HL-60 (cell line): ENCODE results near the gene EFCC1.

Experiments used
- DNase-seq, 2 experiments: peaks; one replicate each; pipeline ENCODE4 v3.0.0-alpha.2; 2010 to 2020; ENCODE audit warnings: low read depth in 1 of 2, low spot score in 1 of 2
- H3K27ac ChIP-seq: fragments of 250-450 bp; sonication (Bioruptor Pico); replicated peaks from 2 replicates; pipeline ENCODE4 v1.5.1; 2020; ENCODE audit warnings: mild to moderate bottlenecking, moderate library complexity
- H3K27me3 ChIP-seq: fragments of 250-450 bp; sonication (Bioruptor Pico); 2 replicates; pipeline ENCODE4 v1.5.1; 2021; ENCODE audit warnings: mild to moderate bottlenecking, moderate library complexity; ENCODE audit not compliant: insufficient read depth, poor library complexity, severe bottlenecking
- H3K4me3 ChIP-seq: replicated peaks from 2 replicates; pipeline ENCODE4 v1.5.1; 2011; ENCODE audit warnings: mild to moderate bottlenecking, control low read depth, low read length; ENCODE audit not compliant: insufficient read depth
- CTCF ChIP-seq: IDR thresholded peaks from one replicate; pipeline ENCODE4 v1.5.1; 2011; ENCODE audit warnings: low read length, control low read depth, inconsistent platforms; ENCODE audit not compliant: insufficient read depth
- GABPA ChIP-seq: IDR thresholded peaks from 2 replicates; pipeline ENCODE4 v1.6.1; 2012; ENCODE audit warnings: low read depth
- POLR2AphosphoS5 ChIP-seq: IDR thresholded peaks from 2 replicates; pipeline ENCODE4 v1.6.1; 2012; ENCODE audit warnings: low read depth
- SPI1 ChIP-seq: IDR thresholded peaks from 2 replicates; pipeline ENCODE4 v1.6.1; 2012; ENCODE audit warnings: low read depth, mild to moderate bottlenecking, borderline replicate concordance
- TF ChIP-seq, protein P1 (sequence below): IDR thresholded peaks from 2 replicates; pipeline ENCODE4 v1.6.1; 2012; ENCODE audit warnings: low read depth; ENCODE audit not compliant: insufficient replicate concordance

The EFCC1 gene

DNA sequence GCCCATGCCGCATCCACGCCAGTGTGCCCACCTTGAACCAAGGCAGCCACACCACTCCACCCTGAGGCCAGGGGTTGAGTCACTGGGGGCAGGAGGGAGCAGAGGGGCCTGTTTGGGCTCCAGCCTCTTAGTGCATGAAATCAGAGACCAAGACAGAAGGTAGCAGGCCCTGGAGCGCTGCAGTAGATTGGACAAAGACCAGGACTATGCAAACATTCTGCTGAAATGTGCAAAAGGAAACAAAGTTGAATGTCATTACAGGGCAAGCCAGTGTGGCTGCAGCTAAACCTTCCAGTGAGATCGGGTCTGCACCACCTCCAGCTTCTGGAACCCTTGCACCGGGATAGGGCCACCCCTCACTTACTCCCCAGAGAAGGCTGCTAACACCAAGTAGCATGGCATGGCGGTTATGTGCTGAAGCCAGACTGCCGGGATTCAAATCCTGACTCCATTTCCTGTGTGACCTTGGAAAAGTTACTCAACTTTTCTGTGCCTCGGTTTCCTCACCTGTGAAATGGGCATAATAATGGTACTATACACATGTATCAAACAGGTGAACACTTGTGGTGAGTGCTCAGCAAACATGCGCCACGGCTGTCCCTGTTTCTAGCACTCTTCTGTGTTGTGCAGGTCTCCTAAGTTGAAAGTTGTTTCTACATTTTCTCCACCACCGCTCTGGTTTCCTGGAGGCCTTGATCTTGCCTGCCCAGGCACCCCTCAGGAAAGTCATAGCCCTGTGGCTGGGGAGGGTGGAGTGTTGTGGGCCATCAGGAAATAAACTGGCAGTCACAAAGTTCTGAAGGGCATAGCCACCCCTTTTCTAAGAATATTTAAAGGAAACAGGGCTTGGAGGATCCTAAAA, 34.5 kb downstream of the EFCC1 start:
- Histone ChIP-seq H3K27me3 (no peaks in the 10 kb centered on the region), H3K27ac (no peak overlapping the region), H3K4me3 (no peak overlapping the region)
- TF ChIP-seq CTCF (no peak), SPI1 (no peak), GABPA (no peak), POLR2AphosphoS5 (no peak)
- TF ChIP-seq, protein P1, sequence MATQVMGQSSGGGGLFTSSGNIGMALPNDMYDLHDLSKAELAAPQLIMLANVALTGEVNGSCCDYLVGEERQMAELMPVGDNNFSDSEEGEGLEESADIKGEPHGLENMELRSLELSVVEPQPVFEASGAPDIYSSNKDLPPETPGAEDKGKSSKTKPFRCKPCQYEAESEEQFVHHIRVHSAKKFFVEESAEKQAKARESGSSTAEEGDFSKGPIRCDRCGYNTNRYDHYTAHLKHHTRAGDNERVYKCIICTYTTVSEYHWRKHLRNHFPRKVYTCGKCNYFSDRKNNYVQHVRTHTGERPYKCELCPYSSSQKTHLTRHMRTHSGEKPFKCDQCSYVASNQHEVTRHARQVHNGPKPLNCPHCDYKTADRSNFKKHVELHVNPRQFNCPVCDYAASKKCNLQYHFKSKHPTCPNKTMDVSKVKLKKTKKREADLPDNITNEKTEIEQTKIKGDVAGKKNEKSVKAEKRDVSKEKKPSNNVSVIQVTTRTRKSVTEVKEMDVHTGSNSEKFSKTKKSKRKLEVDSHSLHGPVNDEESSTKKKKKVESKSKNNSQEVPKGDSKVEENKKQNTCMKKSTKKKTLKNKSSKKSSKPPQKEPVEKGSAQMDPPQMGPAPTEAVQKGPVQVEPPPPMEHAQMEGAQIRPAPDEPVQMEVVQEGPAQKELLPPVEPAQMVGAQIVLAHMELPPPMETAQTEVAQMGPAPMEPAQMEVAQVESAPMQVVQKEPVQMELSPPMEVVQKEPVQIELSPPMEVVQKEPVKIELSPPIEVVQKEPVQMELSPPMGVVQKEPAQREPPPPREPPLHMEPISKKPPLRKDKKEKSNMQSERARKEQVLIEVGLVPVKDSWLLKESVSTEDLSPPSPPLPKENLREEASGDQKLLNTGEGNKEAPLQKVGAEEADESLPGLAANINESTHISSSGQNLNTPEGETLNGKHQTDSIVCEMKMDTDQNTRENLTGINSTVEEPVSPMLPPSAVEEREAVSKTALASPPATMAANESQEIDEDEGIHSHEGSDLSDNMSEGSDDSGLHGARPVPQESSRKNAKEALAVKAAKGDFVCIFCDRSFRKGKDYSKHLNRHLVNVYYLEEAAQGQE = no peak
- DNase-seq = no peak

GRCh38 chr3:129036222-129037092, 35.4 kb downstream of the EFCC1 start:
- H3K4me3 ChIP-seq = no peak overlapping the region
- DNase-seq = no peak
- no peaks in the 10 kb centered on the region for H3K27me3 ChIP-seq
- no peak overlapping the region for H3K27ac ChIP-seq
- TF ChIP-seq CTCF (no peak), GABPA (no peak), SPI1 (no peak), POLR2AphosphoS5 (no peak)
- TF ChIP-seq, protein P1 = no peak

- DNase-seq = no peak
- Histone ChIP-seq H3K27me3 (no peaks in the 10 kb centered on the region), H3K27ac (no peak overlapping the region), H3K4me3 (no peak overlapping the region)
- TF ChIP-seq GABPA (no peak), POLR2AphosphoS5 (no peak), SPI1 (no peak), CTCF (no peak)
- TF ChIP-seq, protein P1 = no peak
Observed at GRCh38 chr3:129037093-129037419, 36.0 kb downstream of the EFCC1 start.
